ENCODE results near the gene C1QTNF1. TPM values are rescaled to one million over a fixed set of nuclear protein-coding genes. Genes with fewer than 3 reads are reported as not detected.

C1QTNF1 gene
- total and polyA plus RNA-seq, 2 donors (not counting 3 experiments of a cell fraction or from before 2014, with no cell fraction given) = 2.5 to 4.0 TPM

GRCh38 chr17:79080761-79081290 lies 56.9 kb downstream of the C1QTNF1 start:
- Histone ChIP-seq H3K36me3 (ENCODE audit: control insufficient read depth in 2 of 2, extremely low read depth in 1 of 2, insufficient read depth in 2 of 2, low read length in 2 of 2) (peaks cover 0 to 18% of the 10 kb centered on the region in 2 experiments), H3K4me2 (ENCODE audit: insufficient read depth, low read length) (no peak overlapping the region), H3K9ac (replicated peaks; ENCODE audit: extremely low read depth, insufficient read depth, low read length) (no peak overlapping the region), H3K27me3 (ENCODE audit: control insufficient read depth in 2 of 2, insufficient read depth in 2 of 2, low read length in 2 of 2) (no peaks in the 10 kb centered on the region), H3K4me3 (replicated peaks in 1 of 3; ENCODE audit: insufficient read depth in 1 of 3, low read depth in 1 of 3, low read length in 3 of 3) (no peak overlapping the region), H3K27ac (ENCODE audit: insufficient read depth, low read depth, low read length) (no peak overlapping the region), H4K20me1 (replicated peaks; ENCODE audit: control insufficient read depth, extremely low read depth, insufficient read depth, low read length) (no peaks in the 10 kb centered on the region), H2AFZ (ENCODE audit: low read depth, low read length) (no peak overlapping the region), H3K9me3 (replicated peaks; ENCODE audit: control insufficient read depth, insufficient read depth, low read length) (no peaks in the 10 kb centered on the region), H3K79me2 (ENCODE audit: control insufficient read depth, insufficient read depth, low read length) (no peaks in the 10 kb centered on the region), H3K9me1 (replicated peaks; ENCODE audit: control insufficient read depth, extremely low read depth, insufficient read depth, low read length) (no peaks in the 10 kb centered on the region), H3K4me1 (ENCODE audit: control insufficient read depth, extremely low read depth, insufficient read depth, low read length) (peaks cover 1% of the 10 kb centered on the region)
- no peak for TF ChIP-seq MYC (IDR thresholded peaks at IDR 0.05; ENCODE audit: low read depth, low read length)
- no peak for TF ChIP-seq EZH2 (IDR thresholded peaks at IDR 0.05; ENCODE audit: borderline replicate concordance, low read depth, low read length, severe bottlenecking)
- TF ChIP-seq POLR2AphosphoS5 (IDR thresholded peaks at IDR 0.05; ENCODE audit: insufficient read depth, low read depth, low read length) = no peak
- TF ChIP-seq CTCF (IDR thresholded peaks at IDR 0.05; ENCODE audit: extremely low read depth in 1 of 2, insufficient read depth in 1 of 2, low read depth in 1 of 2, low read length in 2 of 2) = no peak
- no peak for TF ChIP-seq MAX (IDR thresholded peaks at IDR 0.05; ENCODE audit: insufficient read depth, insufficient read length)
- TF ChIP-seq FOS (IDR thresholded peaks at IDR 0.05; ENCODE audit: borderline replicate concordance, insufficient read depth, low read length) = no peak
- no peak for TF ChIP-seq POLR2A (IDR thresholded peaks at IDR 0.05; ENCODE audit: low read depth, low read length)
- no peak for TF ChIP-seq GATA2 (IDR thresholded peaks at IDR 0.05; ENCODE audit: insufficient read depth, insufficient read length, low read depth, low read length)
- TF ChIP-seq JUN (IDR thresholded peaks at IDR 0.05; ENCODE audit: borderline replicate concordance, insufficient read depth, insufficient read length, low read depth) = no peak
- DNase-seq (ENCODE audit: low read depth, low spot score) (no peak), FAIRE-seq (no peak)
- intact Hi-C loops (cut with micrococcal nuclease) (loop anchor here (10.0 kb wide), 1 partner anchor 84 kb away; no protein-coding TSS in a partner anchor), dilution Hi-C loops (cut with MboI; ENCODE audit: extremely low pct_ligation_motif_present, low sequenced_read_pairs) (no loop called here)
- ChIA-PET POLR2A (no interaction called here), CTCF (interaction anchor here (1.2 to 14.1 kb wide), 2 partner anchors 35 to 311 kb away, joined by 4 to 428 read pairs; no protein-coding TSS in a partner anchor)
- no TSS peak for BruUV-seq (replicated peaks)
